ENCODE measurements around the gene AP3S2. TPM values are rescaled to one million over a fixed set of nuclear protein-coding genes. Genes with fewer than 3 reads are reported as not detected.

Gene AP3S2
- total and polyA plus RNA-seq, 2 of the 8 experiments (the other 6 are each of a cell fraction or from before 2014, with no cell fraction given): 19.2 to 45.4 TPM

GRCh38 chr15:89876396-89877082 is 17.3 kb downstream of the AP3S2 start (continued):
- no peak for TF ChIP-seq GABPA (IDR thresholded peaks at IDR 0.05; ENCODE audit: borderline replicate concordance, insufficient read depth, low read length)
- TF ChIP-seq BCL11A (IDR thresholded peaks at IDR 0.05; ENCODE audit: low read depth in 2 of 2, low read length in 2 of 2): no peak
- no peak for TF ChIP-seq JUN (IDR thresholded peaks at IDR 0.05; ENCODE audit: low read depth, low read length)
- TF ChIP-seq CBX8 (IDR thresholded peaks at IDR 0.05; ENCODE audit: borderline replicate concordance, low read depth, low read length): no peak
- no peak for TF ChIP-seq NANOG (IDR thresholded peaks at IDR 0.05; ENCODE audit: insufficient read depth, low read depth, low read length, poor library complexity, severe bottlenecking)
- TF ChIP-seq EGR1 (IDR thresholded peaks at IDR 0.05; ENCODE audit: borderline replicate concordance, low read depth, low read length): no peak
- no peak for TF ChIP-seq RFX5 (IDR thresholded peaks at IDR 0.05; ENCODE audit: borderline replicate concordance, low read depth, low read length)
- TF ChIP-seq CTBP2 (IDR thresholded peaks at IDR 0.05; ENCODE audit: borderline replicate concordance, insufficient read depth, insufficient read length, low read length): no peak
